ENCODE data around the gene GNPTG.

The GNPTG gene

DNA sequence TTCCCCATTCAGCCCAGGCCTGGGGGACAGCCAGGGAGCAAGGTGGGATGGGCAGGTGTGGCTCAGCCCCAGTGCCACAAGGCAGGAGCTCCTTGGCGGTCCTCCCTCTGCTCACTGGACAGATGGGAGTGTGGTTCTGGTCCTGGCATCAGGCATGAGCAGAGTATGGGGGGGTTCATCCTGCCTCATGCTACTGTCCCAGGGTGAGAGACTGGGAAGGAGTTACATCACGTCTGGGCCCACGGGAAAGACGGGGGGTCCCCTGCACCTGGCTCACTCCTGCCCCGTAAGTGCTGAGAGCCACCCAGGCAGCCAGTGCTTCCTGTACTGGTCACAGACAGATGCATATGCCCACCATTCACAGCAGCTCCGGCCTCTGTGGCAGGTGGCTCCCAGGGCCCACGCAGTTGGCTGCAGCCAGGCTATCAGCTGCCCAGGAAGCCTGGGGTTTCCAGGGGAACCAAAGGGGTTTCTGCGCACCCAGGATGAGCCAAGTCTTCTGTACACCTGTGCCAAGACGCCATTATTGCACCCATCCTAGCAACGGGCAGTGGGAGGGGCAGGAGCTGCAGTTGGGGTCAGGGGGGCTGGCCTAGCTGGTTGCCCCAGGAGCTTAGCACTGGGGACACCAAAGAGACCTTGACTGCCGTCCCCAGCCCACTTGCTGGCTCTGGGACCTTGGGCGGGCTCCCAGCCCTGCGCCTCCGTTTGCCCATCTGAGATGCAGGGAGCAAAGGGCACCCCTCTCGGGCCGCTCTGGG, 16.3 kb upstream of the GNPTG start:
- no peak for DNase-seq

DNA sequence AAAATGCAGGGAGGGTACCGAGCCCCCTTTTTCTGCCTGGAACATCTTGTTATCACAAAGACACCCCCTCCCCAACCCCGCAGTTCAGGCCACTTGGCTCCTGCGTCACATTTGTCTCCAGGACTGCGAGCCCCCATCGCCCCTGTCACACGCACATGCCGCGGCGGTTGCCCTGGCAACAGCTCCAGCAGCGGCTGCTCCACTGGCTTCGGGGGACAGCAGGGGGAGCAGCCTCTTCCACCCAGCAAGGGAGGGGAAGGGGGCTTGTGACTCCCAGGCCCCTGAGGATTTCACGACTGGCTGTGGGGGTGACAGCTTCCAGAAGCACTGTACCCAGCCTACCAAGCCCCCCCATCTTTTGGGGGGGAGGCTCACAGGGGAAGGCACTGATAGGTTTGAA, 15.7 kb upstream of the GNPTG start:
- no peak for DNase-seq

DNA sequence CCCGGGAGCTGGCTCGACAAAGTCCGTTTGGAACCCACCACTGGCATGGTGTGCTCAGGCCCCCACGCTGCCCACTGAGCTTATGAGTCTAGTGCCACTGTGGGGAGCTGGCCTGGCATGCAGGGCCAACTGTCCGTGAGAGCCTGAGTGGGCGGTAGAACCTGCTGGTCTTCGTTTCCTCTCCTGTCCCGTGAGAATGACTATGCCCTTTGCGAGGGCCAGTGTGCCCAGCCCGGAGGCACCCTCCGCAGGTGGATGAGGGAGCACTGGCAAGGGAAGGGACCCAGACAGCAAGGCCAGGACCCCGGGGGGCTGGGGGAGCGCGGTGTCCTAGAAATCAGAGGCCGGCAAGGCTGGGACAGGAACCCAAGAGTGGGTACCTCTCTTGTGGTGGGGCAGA, 15.1 kb upstream of the GNPTG start:
- DNase-seq = no peak

DNA sequence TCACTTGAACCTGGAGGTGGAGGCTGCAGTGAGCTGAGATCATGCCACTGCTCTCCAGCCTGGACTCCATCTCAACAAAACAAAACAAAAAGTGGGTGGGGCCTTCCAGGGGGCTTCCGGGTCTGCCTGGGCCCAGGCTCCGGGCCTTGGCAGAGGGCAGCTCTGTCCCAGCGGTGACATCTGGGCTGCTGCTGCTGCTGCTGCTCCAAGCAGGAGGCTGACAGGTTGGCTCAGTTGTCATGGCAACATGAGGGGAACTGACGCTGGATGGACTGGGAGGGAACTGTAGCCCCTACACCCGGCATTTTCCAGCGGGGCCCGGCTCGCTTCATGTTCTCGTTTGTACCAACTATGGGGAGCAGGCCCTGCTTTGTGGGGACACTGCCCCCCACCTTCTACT, 14.2 kb upstream of the GNPTG start:
- no peak for DNase-seq

DNA sequence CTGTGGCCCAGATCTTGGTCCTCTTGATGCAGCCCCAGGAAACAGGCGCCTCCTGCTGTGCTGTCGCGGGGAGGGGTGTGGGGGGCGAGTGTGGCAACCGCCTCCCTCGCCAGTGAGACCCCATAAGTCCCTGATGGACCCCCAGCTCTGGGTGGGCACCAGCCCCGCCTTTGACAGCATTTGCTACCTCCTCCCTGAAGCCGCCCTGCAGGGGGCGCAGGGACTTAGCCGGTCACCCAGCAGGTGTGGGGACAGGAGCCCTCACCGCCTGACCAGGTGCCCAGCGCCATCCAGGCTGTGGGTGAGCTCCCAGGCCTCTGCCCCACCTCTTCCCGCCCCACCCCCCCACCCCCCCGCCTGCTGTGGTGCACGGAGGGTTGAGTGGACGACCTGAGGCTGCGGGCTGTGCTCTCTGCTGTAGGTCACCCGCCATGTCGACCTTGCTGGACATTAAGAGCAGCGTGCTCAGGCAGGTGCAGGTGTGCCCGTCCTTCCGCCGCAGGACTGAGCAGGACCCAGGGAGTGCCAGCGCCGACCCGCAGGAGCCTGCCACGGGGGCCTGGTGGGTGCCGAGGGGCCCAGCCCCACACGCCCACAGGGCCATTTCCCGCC, 13.5 kb upstream of the GNPTG start:
- DNase-seq = no peak

DNA sequence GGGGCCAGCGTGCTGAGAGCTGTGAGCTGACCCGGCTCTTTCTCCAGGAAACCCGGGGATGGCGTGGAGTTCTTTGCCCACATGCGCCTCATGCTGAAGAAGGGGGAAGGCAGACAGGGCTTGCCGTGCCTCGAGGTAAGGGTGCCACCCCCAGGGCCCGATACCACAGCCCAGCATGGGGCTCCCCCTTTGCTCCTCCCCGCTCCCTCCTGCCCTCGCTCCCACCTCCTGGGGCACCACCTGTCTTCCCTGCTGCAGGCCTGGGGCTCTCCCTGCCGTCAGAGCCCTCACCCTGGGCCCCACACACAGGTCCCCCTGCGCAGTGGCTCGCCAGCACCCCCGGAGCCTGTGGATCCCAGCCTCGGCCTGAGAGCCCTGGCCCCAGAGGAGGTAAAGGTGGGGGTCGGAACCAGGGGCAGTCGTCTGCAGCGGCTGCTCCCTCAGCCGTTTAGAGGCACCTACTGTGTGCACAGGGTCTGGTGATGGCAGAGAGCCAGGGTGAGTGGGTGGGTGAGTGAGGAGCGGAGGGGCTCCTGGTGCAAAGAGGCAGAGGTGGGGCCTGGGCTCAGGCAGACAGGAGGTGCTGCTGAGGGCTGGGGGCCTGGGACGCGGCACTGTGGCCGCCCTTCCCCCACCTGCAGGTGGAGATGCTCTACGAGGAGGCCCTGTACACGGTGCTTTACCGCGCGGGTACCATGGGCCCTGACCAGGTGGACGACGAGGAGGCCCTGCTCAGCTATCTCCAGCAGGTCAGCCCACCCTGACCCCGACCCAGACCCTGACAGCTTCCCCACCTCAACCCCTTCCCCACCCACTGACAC, 12.7 kb upstream of the GNPTG start:
- DNase-seq = no peak

DNA sequence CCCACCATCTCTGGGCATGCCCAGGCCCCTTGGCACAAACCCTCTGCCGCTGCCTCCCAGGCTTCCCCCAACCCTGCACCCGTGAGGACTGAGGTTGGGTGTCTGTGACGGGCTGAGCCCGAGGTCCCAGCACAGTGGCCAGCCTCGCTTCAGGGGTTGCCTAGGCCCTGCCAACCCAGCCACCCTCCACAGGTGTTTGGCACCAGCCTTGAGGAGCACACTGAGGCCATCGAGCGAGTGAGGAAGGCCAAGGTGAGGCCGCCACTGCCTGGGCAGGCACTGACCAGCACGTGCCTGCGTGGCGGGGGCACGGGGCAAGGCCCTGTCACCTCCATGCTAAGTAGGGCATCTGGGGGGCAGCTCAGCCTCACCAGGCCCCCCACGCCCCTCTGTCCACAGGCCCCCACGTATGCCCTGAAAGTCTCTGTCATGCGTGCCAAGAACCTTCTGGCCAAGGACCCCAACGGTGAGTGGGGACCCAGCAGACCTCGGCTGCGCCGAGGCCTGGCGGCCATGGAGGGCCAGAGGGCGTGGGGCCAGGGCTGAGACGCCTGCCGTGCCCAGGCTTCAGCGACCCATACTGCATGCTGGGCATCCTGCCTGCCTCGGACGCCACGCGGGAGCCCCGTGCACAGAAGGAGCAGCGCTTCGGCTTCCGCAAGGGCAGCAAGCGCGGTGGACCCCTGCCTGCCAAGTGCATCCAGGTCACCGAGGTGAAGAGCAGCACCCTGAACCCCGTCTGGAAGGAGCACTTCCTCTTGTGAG, 10.8 kb upstream of the GNPTG start:
- DNase-seq = no peak

DNA sequence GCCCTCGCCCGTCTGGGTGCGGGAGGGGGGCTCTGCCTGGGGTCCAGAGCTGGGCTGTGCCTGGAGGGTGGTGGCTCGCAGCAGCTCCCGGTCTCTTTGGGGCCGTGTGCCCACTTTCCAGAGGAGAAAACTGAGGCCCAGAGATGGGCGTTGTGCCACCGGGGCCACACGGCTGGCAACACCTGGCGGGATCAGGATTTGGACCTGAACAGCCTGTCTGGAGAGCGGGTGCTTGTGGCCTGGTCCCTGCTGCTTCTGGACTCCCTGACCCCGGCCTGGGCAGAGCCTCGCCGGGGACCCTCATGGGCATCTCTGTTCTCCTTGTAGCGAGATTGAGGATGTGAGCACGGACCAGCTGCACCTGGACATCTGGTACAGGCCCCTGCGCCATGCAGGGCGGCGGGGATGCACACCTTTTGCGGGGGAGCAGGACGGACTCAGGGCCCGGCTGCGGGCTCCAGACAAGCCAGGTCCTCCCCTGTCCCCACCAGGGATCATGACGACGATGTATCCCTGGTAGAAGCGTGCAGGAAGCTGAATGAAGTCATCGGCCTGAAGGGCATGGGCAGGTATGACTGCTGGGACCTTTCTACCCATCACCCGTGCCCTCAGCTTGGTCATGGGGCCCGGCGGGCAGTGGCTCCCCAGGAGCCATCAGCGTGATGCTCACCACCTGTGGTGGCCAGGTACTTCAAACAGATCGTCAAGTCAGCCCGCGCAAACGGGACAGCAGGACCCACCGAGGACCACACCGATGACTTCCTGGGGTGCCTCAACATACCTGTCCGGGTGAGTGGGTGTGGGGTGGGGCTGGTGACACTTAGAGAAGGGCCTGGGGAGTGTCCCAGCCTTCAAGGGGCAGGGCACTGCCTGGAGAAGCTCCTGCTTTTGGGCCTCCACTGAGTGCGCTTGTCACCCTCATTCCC, 10.0 kb upstream of the GNPTG start:
- no peak for DNase-seq

DNA sequence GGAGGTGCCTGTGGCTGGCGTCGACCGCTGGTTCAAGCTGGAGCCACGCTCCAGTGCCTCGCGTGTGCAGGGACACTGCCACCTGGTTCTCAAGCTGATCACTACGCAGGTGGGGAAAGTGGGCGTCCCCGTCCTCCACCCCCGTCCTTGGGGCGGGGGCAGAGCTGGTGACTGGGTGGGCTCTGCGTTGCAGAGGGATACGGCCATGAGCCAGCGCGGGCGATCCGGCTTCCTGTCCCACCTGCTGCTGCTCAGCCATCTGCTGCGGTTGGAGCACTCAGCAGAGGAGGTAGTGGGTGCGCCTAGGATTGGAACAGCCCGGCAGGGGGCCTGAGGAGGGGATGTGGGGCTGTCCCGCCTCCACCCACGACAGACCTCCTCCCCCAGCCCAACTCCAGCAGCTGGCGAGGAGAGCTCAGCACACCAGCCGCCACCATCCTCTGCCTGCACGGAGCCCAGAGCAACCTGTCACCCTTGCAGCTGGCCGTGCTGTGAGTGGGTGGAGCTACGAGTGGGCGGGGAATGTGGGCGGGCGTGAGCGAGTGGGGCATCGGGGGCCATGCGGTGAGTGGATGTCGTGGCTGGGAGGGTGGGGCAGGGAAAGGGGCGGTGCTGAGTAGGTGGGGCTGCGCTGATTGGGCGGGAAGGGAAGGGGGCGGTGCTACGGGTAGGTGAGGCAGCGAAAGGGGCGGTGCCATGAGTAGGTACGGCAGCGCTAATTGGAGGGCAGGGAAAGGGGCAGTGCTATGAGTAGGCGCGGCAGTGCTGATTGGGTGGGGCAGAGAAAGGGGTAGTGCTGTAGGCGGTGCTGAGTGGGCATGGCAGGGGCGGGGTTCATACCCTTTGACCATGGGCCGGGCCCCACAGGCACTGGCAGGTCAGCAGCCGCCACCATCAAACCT, 9.0 kb upstream of the GNPTG start:
- peak; percentile 75 for DNase-seq

DNA sequence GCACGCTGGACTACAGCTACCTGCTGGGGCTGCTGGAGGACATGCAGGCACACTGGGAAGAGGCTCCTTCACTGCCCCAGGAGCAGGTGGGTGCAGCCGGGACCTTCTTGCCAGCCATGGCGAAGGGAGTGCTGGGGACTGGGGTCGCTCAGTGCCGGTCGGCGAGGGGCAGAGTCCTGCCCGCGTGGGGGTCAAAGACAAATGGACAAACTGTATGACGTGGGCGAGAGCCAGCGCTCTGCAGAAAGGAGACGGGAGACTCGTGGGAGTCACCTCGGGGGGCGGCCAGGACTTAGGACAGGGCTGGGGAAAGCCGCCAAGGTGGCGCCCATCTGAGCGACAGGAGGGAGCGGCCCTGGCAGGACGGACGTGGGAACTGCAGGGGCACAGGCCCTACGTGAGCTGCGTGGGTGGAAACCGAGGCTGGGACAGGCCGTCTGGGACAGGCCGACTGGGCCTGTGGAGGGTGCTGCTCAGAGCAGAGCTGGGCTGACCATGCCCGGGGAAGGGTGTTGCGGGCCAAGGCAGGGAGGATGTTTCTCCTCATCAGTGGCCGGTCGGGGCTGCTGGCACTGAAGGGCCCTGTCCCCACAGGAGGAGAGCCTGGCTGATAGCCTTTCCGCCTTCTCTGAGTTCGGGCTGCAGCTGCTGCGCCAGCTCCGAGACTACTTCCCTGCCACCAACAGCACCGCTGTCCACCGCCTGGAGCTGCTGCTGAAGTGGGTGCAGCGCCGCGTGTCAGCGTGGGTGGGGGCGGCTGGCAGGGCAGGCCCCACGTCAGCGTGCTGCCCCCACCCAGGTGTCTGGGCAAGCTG, 8.1 kb upstream of the GNPTG start:
- no peak for DNase-seq

DNA sequence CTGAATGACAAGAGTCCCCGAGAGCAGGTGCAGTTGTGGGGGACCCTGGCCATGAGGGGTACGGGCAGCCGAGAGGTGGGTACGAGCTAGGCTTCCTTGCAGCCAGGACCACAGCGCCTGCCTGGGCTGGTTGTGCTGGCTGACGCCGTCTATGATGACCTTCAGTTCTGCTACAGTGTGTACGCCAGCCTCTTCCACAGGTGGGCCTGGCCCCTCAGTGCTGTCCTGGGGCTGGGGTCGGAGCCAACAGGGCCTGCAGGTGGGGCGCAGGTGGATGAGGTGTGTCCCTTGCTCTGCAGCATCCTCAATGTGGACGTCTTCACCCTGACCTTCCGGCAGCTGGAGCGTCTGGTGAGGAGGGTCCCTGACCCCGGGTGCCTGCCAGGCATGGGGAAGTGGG, 7.2 kb upstream of the GNPTG start:
- no peak for DNase-seq

DNA sequence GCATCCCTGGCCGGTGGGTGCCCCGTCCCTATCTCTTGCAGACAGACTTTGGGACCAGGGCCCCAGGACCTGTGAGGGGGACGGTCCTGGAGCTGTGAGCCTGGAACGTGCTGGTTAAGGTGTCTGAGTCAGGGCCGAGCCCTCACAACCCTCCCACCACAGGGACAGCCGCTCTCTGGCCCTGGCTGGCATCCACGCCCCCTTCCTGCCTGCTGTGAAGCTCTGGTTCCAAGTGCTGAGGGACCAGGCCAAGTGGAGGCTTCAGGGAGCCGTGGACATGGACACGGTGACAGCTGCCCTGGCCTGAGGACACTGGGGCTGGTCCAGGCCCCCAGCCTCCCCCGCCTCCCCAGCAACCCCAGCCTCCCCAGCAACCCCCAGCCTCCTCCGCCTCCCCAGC, 6.6 kb upstream of the GNPTG start:
- no peak for DNase-seq

DNA sequence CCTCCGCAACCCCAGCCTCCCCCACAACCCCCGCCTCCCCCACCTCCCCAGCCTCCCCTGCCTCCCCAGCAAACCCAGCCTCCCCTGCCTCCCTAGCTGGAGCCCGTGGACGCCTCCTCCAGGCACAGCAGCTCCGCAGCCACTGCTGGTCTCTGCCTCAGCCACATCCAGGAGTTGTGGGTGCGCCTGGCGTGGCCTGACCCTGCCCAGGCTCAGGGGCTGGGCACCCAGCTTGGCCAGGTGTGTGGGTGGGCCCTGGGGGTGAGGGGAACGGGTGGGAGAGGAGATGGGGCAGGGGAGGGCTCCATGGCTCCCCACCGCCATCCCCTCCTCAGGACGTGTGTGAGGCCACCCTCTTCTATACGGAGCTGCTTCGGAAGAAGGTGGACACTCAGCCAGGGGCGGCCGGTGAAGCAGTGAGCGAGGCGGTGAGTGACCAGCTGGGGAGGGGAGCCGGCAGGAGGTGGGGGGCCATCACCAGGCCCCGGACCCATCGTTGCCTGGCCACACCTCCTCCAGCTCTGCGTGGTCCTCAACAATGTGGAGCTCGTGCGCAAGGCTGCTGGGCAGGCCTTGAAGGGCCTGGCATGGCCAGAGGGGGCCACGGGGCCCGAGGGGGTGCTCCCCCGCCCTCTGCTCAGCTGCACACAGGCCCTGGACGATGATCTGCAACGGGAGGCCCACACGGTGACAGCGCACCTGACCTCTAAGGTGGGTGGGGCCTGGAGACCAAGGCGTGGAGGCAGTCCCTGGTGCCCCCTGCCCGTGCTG, 5.9 kb upstream of the GNPTG start:
- no peak for DNase-seq

DNA sequence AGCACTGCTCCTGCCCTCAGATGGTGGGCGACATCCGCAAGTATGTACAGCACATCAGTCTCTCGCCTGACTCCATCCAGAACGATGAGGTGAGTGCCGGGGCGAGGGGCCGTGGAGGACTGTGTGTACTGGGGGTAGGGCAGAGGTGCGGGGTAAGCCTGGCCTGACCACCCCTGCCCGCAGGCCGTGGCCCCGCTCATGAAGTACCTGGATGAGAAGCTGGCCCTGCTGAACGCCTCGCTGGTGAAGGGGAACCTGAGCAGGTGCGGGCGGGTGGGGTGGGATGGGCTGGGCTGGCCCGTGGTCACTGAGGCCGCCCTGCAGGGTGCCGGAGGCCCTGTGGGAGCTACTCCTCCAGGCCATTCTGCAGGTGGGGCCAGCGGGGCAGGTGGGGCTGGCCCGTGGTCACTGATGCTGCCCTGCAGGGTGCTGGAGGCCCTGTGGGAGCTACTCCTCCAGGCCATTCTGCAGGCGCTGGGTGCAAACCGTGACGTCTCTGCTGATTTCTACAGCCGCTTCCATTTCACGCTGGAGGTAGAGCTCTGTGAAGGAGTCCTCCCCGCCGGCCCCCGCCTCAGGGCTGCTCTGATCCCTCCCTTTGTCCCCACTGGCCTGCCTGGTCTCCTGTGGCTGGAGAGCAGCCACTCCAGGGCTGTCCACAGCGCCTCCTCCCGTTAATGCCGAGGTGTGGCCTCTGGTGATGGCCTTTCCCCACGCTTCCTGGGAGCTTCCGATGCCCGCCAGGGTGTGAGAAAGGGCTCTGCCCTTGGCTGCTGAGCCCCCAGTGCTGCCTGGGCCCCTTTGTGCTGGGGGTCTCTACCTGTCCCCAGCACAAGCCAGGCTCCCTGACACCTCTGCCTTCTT, 5.1 kb upstream of the GNPTG start:
- no peak for DNase-seq

DNA sequence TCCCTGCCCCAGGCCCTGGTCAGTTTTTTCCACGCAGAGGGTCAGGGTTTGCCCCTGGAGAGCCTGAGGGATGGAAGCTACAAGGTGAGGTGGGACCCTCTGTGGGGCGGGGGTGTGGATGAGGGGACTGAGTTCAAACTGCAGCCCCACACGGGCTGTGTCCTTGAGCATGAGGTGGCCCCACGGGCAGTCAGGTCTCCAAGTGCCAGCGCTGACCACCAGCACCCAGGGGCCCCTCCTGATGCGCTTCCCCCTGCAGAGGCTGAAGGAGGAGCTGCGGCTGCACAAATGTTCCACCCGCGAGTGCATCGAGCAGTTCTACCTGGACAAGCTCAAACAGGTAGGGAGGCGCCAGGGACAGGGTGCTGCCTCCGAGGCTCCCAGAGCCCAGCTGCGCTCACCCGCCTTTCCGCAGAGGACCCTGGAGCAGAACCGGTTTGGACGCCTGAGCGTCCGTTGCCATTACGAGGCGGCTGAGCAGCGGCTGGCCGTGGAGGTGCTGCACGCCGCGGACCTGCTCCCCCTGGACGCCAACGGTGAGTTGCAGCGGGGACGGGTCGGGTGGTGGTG, 4.4 kb upstream of the GNPTG start:
- no peak for DNase-seq

DNA sequence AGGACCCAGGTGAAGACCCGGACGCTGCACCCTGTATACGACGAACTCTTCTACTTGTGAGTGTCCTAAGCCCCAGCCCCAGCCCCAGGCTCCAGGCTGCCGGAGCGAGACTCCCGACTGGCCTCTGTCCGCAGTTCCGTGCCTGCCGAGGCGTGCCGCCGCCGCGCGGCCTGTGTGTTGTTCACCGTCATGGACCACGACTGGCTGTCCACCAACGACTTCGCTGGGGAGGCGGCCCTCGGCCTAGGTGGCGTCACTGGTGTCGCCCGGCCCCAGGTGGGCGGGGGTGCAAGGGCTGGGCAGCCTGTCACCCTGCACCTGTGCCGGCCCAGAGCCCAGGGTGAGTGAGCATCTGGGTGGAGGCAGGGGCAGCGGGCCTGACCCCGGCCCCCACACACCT, 3.8 kb upstream of the GNPTG start:
- no peak for DNase-seq

DNA sequence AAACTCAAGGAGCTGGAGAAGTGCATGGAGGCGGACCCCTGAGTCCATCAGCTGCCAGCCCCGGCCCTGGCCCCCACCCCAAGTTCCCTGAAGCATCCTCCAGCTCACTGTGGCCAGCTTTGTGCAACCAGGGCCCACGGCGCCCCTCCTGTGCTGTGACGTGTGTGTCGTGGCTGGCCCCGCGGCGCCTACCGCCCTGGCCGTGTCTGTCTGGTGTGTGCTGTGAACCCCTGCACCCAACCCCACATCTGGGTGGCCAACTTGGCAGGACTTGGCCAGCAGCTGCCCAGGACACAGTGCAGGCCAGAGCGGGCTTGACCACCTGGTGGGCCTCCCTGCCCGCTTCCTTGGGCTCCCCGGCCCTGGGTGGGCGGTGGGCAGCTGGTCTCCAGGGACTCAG, 3.3 kb upstream of the GNPTG start:
- DNase-seq = no peak

DNA sequence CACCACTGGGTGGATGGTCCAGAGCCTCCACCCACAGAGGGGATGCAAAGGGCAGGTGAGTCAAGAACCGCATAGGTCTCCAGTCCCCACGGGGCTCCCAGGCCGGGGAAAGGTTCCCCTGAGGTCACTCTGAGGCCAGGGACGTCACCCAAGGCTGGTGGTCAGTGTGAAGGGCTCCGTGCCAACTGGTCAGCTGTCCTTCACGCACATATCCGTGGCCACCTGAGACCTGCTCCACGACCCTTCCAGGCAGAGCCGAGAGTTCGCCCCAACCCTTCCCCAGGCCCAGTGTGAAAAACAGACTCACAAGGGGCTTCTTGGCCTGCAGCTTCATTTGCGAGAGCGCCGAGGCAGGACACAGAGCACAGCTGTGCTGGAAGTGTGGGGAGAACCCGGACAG, 2.8 kb upstream of the GNPTG start:
- DNase-seq = no peak
